C1 segment of cervical spinal cord (tissue), 14 donors: ENCODE data around the gene OPN1MW3.
"Not testable (repeated sequence)": the region's sequence is repeated elsewhere in the genome, so short reads cannot be mapped to it uniquely, and the experiment has no call there.

Experiments used
- DNase-seq, 14 donors: peaks; one replicate each; lab custom pipeline; 2025; lab: John Stamatoyannopoulos, UW

Gene OPN1MW3

GRCh38 chrX:154257282-154257681 lies at the start of gene OPN1MW3:
TSS of gene OPN1MW3 (plus strand) at chrX:154257582. CDS start at chrX:154257620, 38 bp downstream.
- DNase-seq, result not testable (repeated sequence)

DNA sequence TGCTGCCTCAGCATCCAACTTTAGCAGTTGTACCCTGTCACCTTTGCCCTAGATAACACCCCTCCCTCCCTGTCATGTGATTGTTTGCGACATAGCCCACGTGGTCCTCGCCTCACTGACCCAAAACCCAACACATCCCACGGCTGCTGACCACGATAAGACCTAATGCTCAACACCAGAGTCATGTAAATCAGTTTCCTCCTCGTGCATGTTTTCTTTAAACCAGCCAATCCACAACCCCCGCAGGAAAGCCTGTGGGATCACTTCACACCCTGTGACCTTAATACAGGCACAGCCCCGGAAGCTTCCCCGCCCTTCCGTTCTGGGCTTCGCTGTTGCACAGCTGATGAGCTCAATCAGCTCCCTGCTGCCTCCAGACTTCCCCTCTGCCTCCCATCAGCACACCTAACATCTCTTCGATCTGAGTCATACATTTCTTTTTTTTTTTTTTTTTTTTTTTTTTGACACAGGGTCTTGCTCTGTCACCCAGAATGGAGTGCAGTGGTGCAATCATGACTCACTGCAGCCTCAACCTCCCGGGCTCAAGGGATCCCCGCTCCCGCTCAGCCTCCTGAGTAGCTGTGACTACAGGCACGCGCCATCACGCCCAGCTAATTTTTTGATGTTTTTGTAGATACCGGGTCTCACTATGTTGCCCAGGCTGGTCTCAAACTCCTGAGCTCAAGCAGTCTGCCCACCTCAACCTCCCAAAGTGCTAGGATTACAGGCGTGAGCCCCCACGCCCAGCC lies 47.5 kb upstream of the OPN1MW3 start:
- not testable (repeated sequence) for DNase-seq

DNA sequence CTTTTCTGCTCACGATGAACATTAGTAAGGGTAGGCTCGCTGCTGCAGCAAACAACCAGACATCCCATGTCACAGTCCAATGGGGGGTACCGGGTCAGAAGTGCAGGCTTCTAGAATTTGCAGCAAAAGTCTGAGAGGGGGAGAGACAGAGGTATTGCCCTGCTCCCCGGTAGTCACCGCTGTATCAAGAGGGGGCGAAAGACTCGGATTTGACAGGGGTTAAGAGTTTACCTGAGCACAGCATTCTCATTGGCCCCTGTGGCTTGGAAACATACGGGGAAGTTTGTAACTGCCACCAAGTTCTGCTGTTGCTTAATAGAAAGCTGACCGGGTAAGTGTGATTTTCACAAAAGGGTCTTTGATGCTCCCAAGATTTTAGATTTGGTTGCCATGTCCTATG lies 46.3 kb upstream of the OPN1MW3 start:
- not testable (repeated sequence) for DNase-seq

GRCh38 chrX:154211499-154211898 lies 45.9 kb upstream of the OPN1MW3 start:
- not testable (repeated sequence) for DNase-seq

GRCh38 chrX:154219456-154219855 lies 37.9 kb upstream of the OPN1MW3 start, which contains the start of gene OPN1MW2:
TSS of gene OPN1MW2 (plus strand) at chrX:154219756. CDS start at chrX:154219816, 60 bp downstream.
- DNase-seq, result not testable (repeated sequence)

GRCh38 chrX:154225292-154225691 lies 32.1 kb upstream of the OPN1MW3 start:
- DNase-seq, result not testable (repeated sequence)

- not testable (repeated sequence) for DNase-seq
Observed at GRCh38 chrX:154226706-154227105, 30.7 kb upstream of the OPN1MW3 start.

- DNase-seq, result not testable (repeated sequence)
Observed at GRCh38 chrX:154231443-154231842, 25.9 kb upstream of the OPN1MW3 start.

DNA sequence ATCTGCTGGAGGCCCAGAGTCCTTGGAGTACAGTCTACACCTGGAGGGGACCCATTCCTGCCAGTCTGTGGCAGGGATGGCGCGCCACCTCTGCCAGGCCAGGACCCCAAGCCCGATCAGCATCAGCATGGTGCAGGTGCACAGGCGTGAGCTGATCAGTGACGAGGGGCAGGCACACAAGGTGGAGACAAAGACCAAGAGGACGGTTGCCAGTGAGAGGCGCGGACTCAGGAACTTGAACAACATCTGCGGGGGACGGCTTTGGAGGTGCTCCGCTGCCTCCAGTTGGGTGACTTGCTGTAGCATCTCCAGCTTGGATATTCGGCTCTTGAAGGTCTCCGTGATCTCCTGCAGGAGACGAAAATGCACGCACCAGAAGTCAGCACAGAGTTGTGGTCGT lies 23.8 kb upstream of the OPN1MW3 start:
- not testable (repeated sequence) for DNase-seq

GRCh38 chrX:154238939-154239559 lies 18.3 kb upstream of the OPN1MW3 start:
- not testable (repeated sequence) for DNase-seq

DNA sequence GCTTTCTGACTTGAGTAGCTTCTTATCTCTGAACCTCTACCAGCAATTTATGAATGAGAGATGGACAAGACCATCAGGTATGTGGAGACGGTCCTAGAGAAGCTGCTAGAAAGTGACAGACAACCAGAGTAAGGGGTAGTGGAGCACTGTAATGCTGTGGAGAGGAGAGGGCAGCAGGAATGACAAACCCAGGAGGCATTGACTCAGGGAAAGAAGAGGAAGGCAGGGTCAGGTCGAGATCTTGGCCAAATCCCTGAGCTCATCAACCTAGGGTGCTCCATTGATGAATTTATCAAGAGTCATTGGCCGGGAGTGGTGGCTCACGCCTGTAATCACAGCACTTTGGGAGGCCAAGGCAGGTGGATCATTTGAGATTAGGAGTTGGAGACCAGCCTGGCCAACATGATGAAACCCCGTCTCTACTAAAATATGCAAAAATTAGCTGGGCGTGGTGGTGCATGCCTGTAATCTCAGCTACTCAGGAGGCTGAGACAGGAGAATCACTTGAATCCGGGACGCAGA lies 17.3 kb upstream of the OPN1MW3 start:
- not testable (repeated sequence) for DNase-seq

DNA sequence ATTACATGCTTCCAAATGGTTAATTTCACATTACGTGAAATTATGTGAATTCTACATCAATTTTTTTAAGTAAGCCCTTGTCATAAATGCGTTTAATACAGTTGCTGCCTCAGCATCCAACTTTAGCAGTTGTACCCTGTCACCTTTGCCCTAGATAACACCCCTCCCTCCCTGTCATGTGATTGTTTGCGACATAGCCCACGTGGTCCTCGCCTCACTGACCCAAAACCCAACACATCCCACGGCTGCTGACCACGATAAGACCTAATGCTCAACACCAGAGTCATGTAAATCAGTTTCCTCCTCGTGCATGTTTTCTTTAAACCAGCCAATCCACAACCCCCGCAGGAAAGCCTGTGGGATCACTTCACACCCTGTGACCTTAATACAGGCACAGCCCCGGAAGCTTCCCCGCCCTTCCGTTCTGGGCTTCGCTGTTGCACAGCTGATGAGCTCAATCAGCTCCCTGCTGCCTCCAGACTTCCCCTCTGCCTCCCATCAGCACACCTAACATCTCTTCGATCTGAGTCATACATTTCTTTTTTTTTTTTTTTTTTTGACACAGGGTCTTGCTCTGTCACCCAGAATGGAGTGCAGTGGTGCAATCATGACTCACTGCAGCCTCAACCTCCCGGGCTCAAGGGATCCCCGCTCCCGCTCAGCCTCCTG lies 9.9 kb upstream of the OPN1MW3 start:
- DNase-seq, result not testable (repeated sequence)

DNA sequence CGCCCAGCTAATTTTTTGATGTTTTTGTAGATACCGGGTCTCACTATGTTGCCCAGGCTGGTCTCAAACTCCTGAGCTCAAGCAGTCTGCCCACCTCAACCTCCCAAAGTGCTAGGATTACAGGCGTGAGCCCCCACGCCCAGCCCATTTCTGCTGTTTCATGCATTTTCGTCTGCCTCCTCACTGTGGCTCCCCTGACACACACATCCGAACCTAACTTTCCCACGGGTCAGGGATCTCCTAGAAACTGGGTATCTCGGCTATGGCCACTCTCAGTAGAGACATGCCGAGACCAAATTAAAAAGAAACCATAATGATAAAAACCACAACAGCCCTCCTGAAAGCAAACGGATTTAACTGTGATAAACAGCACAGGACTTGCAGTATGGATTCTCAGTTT lies 9.3 kb upstream of the OPN1MW3 start:
- DNase-seq, result not testable (repeated sequence)

GRCh38 chrX:154258711-154259110 lies 1.3 kb downstream of the OPN1MW3 start:
- DNase-seq, result not testable (repeated sequence)

DNA sequence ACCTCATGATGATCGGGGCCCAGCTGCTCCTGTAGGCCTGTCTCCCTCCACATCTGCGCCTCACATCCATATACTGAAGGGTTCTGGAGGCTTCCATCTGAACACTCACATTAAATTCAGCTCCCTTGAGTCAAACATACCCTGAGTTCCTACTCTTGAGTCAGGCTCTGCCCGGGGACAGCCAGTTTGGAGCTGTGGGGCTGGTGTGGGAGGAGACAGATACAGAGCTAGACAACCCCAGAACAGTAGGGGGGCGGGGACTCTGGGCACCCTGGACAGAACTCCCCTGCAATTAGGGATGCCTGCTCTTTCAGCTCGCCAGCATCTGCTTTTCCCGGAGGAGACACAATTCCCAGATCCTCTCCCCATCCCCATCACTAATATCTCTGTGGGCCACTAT lies 5.7 kb downstream of the OPN1MW3 start:
- not testable (repeated sequence) for DNase-seq

GRCh38 chrX:154269245-154269644 lies 11.9 kb downstream of the OPN1MW3 start:
- not testable (repeated sequence) for DNase-seq

GRCh38 chrX:154284489-154285338 lies 27.3 kb downstream of the OPN1MW3 start:
- not testable (repeated sequence) for DNase-seq

DNA sequence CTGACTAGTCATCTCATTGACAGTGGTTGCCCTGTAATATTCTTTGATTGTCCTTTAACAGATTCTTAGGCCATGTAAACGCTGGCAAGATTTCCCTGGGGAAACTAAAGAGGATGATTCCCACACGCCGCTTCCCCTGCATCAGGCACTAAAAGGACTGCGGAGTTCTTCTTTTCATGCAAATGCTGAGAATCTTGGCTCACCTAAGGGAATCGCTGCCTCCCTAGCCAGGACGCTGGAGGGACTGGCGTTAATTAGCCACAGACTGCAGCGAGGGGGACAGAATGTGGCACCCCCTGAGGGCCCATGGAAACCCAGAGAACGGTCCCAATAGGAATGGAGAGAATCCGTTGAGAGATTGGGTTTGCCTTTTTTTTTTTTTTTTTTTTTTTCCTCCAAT lies 29.0 kb downstream of the OPN1MW3 start:
- not testable (repeated sequence) for DNase-seq

GRCh38 chrX:154294791-154295574 lies 37.6 kb downstream of the OPN1MW3 start, which contains the start of gene TEX28:
TSS of gene TEX28 (minus strand) at chrX:154295124. CDS start at chrX:154292117, 3,007 bp downstream.
- DNase-seq, result no peak

DNA sequence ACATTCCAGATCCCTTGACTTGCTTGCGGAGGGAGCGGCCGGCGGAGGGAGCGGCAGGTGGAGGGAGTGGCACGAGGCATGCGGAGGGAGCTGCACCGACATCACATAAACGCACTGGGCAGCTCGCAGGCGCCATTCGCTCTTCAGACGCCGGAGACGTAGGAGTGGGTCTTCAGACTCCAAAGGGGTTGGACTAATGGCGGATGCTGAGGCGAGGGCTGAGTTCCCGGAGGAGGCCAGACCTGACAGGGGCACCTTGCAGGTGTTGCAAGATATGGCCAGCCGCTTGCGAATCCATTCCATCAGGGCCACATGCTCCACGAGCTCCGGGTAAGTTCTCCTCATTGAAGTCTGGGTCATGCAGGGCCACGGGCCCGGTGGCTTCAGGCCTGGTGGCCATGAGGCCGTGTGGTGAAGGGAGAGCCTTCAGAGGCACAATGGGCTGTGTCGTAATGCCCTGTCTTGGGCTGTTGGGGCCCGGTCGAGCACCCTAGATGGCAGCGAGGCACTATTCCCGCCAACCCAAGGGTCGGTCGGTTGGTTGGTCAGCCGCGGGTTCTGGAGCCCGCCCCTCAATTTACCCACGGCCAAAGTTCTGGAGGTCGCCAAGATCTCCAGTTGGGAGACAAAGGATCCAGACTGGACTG lies 38.4 kb downstream of the OPN1MW3 start, which contains the start of gene TKTL1:
TKTL1 (plus strand) TSS at position 132 of the 647 bp plus-strand sequence; CDS start at position 197, 65 bp downstream.
- DNase-seq, result no peak
